Measurements from ENCODE around the gene NTM.
A peak's percentile ranks its signal among the peaks of the same experiment; 100 is the strongest.

Gene NTM

DNA sequence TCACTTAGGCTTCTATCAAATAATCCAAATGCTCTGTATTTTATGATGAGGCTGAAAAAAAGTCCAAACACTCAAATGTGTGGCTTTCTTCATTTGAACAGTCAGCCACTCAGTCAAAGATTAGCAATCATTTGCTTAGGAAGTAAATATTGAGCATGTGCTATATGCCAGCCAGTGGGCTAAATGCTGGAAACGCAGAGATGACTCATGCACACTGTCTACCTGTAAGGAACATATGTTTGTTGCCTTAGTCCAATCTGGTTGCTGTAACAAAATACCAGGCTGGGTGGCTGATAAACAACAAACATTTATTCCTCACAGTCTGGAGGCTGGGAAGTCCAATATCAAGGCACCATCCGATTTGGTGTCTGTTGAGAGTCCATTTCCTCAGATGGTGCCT is 617.3 kb downstream of the NTM start:
- no peak overlapping the region for H3K27ac ChIP-seq
- peak; percentile 8 for DNase-seq (ENCODE audit: low read depth, low spot score)

- H3K27ac ChIP-seq, result no peak overlapping the region
- no peak for DNase-seq (ENCODE audit: low read depth, low spot score)
These were observed 621.2 kb downstream of the NTM start for GRCh38 chr11:131991606-131992005.

GRCh38 chr11:131993246-131993645 is 622.8 kb downstream of the NTM start:
- DNase-seq (ENCODE audit: low read depth, low spot score), result no peak
- no peak overlapping the region for H3K27ac ChIP-seq

DNA sequence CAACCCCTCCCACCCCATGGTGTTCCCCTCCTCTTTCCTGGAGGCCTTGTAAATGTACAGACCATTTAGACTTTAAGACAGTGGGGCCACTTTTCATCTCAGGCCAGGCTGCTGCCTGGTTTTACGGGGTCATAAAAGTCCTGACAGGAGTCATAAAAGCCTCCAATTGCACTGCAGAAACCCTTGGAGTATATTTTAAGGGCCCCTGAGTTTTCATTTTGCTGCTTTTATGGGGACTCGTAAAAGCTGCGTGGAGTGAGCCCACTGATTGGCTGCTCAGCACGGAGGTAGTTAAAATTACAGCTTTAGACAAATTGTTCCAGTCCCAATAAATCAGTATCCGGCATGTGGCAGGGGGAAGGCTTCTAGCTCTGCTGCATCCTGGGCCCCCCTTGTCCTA is 627.6 kb downstream of the NTM start:
- DNase-seq (ENCODE audit: low read depth, low spot score), result no peak
- no peak overlapping the region for H3K27ac ChIP-seq

GRCh38 chr11:131999084-131999483 is 628.7 kb downstream of the NTM start:
- H3K27ac ChIP-seq, result no peak overlapping the region
- DNase-seq (ENCODE audit: low read depth, low spot score), result no peak

DNA sequence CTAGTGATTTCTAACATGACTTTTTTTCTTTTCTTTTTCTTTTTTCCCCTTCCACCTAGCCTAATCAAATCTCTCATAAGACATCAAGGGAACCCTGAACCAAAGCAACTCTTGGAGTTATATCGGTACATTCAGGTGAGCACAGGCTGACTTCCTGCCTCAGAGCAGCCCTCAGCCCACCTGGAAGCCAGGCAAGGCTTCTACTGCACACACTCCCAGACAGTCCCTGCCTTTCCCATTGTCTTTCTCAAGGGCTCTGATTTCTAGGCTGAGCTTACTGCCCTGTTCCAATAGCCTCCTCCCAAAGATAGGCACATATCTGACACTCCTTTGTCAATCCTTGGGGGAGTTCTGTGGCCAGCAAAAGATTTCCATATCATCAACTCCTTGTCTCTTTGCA is 629.5 kb downstream of the NTM start:
- H3K27ac ChIP-seq, result no peak overlapping the region
- DNase-seq (ENCODE audit: low read depth, low spot score), result no peak

DNA sequence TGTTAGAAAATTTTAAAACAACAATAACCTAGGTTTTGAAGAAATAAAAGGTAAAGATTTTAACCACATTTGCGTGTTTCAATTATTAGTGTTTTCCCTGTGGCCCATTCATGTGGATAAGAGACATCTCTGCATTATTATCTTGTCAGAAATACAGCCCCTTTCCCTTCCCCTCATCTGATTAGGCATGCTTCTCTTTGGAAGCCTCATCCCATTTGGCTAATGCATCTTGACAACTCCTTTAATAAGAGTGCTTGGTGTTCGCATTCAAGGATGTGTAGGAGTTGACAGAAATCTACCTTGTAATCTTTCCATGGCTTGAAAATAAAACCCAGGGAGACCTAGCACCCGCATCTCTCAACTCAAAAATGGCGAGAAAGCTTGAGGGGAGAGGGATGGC is 635.5 kb downstream of the NTM start:
- no peak for DNase-seq (ENCODE audit: low read depth, low spot score)
- H3K27ac ChIP-seq, result no peak overlapping the region

GRCh38 chr11:132006884-132007580 is 636.6 kb downstream of the NTM start:
- H3K27ac ChIP-seq, result no peak overlapping the region
- no peak for DNase-seq (ENCODE audit: low read depth, low spot score)

DNA sequence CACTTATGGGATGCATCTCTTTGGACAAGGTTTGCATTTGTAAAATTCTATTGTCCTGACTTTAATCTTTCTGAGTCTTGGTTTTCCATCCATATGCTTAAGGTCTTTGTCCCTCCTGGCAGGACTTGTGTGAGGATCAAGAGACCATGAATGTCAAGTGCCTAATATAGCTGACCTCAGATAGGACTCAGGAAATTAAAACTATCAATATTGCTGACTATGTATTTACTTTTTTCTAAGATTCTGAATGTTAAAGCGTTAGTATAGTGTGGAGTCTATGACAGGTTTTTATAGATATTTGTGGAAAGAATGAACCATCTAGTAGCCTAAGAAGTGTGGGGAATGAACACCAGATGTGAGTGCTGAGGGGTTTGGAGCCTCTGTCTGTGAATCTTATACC is 637.8 kb downstream of the NTM start:
- no peak for DNase-seq (ENCODE audit: low read depth, low spot score)
- H3K27ac ChIP-seq, result no peak overlapping the region

GRCh38 chr11:132008872-132009271 is 638.5 kb downstream of the NTM start:
- H3K27ac ChIP-seq, result no peak overlapping the region
- no peak for DNase-seq (ENCODE audit: low read depth, low spot score)

DNA sequence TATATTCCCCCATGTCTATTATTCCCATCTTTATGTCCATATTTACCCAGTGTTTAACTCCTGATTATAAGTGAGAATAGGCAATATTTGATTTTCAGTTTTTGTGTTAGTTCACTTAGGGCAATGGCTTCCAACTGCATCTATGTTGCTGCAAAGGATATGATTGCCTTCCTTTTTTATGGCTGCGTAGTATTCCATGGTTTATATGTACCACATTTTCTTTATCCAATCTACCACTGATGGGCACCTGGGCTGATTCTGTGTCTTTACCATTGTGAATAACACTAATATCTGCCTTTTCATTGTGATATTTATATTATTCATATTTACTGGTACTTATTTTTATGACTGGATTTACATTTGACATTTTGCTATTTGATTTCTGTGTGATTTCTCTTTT is 649.6 kb downstream of the NTM start:
- no peak overlapping the region for H3K27ac ChIP-seq
- DNase-seq (ENCODE audit: low read depth, low spot score), result no peak

DNA sequence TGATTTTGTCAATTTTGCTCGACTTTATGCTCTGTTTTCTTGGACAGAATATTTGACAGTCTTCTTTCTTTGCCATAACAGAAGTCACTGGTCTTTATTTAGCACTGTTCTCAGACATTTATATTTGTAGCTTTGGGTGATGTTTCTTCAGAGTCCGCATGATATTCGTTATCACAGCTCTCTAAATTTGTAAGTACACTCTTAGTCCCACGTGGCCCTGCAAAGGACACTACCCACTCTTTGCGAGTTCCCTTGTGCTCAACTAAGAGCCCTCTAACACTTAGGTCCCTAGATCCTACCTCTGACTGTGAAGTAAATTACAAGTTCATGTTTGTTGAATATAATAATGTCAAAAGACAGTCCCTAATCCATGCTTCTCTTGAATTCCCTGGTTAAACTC is 651.9 kb downstream of the NTM start:
- H3K27ac ChIP-seq, result no peak overlapping the region
- DNase-seq (ENCODE audit: low read depth, low spot score), result no peak

- H3K27ac ChIP-seq, result no peak overlapping the region
- no peak for DNase-seq (ENCODE audit: low read depth, low spot score)
These were observed 652.5 kb downstream of the NTM start for GRCh38 chr11:132022733-132023478.

DNA sequence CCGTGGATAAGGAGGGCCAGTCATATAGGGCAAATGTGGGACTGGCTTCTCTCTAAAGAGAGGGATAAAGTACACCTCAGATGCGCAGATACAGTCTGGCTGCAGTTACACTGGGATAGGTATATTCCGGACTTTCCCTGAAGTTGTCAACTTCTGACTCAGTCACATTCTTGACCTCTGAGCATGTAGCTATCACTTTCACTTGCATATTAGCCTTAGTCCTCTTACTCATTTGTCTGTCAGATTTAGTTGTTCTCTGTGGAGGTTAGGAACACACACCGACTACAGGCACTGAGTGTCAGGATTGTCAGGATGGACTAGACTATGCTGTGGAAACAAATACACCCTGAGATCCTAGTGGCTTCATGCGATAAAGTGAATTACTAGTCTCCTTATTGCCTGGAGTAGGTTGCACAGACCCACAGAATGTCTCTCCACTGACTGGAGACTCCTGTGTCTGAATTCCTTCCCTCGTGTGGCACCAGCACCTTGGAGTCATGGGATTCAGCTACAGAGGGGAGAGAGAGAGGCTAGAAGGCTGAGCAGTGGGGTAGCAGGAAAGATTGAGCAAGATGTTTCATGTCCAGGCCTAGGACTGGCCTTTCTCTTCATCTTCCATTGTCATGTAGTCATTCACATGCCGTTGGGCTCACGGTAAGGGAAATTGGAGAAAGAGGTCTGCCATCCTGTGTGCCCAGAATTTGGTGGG is 654.3 kb downstream of the NTM start:
- DNase-seq (ENCODE audit: low read depth, low spot score), result peak; percentile 68
- peak overlapping the region; percentile 35 for H3K27ac ChIP-seq

GRCh38 chr11:132026746-132027145 is 656.3 kb downstream of the NTM start:
- DNase-seq (ENCODE audit: low read depth, low spot score), result no peak

GRCh38 chr11:132028380-132029240 is 658.2 kb downstream of the NTM start:
- peak; percentile 6 for DNase-seq (ENCODE audit: low read depth, low spot score)
- H3K27ac ChIP-seq, result no peak overlapping the region

More at GRCh38 chr11:132026746-132027145, 656.3 kb downstream of the NTM start:
- H3K27ac ChIP-seq, result no peak overlapping the region

GRCh38 chr11:132030896-132031295 is 660.5 kb downstream of the NTM start:
- no peak for DNase-seq (ENCODE audit: low read depth, low spot score)
- H3K27ac ChIP-seq, result no peak overlapping the region

DNA sequence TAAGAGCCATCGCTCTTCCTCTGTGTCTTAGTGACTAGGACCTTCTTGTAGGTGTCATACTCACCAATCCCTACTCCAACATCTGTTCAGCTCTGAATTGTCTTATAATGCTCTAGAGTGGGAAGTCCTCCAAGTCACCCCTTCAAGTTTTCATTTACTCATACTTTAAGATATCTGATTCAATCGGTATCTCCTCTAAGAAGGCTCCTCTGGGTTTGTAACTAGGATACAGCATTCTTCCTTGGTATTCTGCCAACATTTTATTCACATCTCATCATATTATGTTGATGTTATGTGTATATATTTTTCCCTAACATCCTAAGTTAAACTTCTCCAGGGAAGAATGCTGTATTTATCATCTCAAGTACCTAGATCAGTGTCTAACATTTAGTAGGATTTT is 662.1 kb downstream of the NTM start:
- no peak for DNase-seq (ENCODE audit: low read depth, low spot score)
- no peak overlapping the region for H3K27ac ChIP-seq

DNA sequence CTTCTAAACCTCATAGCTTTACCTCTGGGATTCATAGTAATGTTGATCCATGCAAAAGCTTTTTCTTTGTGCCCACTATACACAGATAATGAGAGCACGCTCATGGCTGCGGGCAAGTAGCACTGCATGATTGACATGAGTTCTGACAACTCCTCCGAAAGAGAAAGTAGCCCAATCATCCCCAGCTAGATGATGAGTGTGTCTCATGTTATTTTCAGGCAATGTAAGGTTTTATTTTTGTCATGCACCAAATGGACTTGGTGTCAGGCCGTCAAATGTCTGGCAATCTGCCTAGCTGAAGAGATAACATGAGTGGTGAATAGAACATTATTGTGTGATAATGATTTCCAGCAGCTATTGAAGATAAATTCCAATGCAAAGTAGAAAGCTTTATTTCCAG is 662.6 kb downstream of the NTM start:
- no peak overlapping the region for H3K27ac ChIP-seq
- no peak for DNase-seq (ENCODE audit: low read depth, low spot score)

- H3K27ac ChIP-seq, result no peak overlapping the region
- no peak for DNase-seq (ENCODE audit: low read depth, low spot score)
These were observed 664.8 kb downstream of the NTM start for GRCh38 chr11:132035228-132035627.
